Fibroblast of lung (primary cell): ENCODE data around the gene FKBP1A. TPM values are rescaled to one million over a fixed set of nuclear protein-coding genes. Genes with fewer than 3 reads are reported as not detected.

Experiments used
- DNase-seq, 2 donors: peaks; one replicate each; pipeline versions ENCODE4 v3.0.0 to v3.0.0-alpha.2; 2010; ENCODE audit warnings: low read depth in 2 of 2
- H2AFZ ChIP-seq: 2 replicates; pipeline ENCODE4 v1.5.1; 2012; ENCODE audit warnings: low read length, control low read depth, inconsistent platforms
- H3K27ac ChIP-seq: 2 replicates; pipeline ENCODE4 v1.5.1; 2011; ENCODE audit warnings: low read length, control low read depth; ENCODE audit not compliant: insufficient read depth
- H3K27me3 ChIP-seq: 2 replicates; pipeline ENCODE4 v1.5.1; 2011; ENCODE audit warnings: mild to moderate bottlenecking, low read length; ENCODE audit not compliant: control insufficient read depth, insufficient read depth
- H3K36me3 ChIP-seq: 2 replicates; pipeline ENCODE4 v1.5.1; 2011; ENCODE audit warnings: low read length; ENCODE audit not compliant: control insufficient read depth, insufficient read depth
- H3K4me1 ChIP-seq: 2 replicates; pipeline ENCODE4 v1.5.1; 2011; ENCODE audit warnings: low read length; ENCODE audit not compliant: control insufficient read depth, insufficient read depth; ENCODE audit errors: extremely low read depth
- H3K4me2 ChIP-seq: 2 replicates; pipeline ENCODE4 v1.5.1; 2011; ENCODE audit warnings: low read length, control low read depth; ENCODE audit not compliant: insufficient read depth; ENCODE audit errors: extremely low read depth
- H3K4me3 ChIP-seq, 4 experiments: fragments of 200-600 bp in 1 of 4; sonication (generic) in 1 of 4; replicated peaks in 1 of 4; 2 replicates each; pipeline ENCODE4 v1.5.1; 2011 to 2016; ENCODE audit warnings: low read length in 4 of 4, low read depth in 3 of 4, mild to moderate bottlenecking in 3 of 4, control low read depth in 2 of 4, inconsistent platforms in 1 of 4, mixed read lengths in 1 of 4; ENCODE audit not compliant: insufficient read depth in 1 of 4; ENCODE audit errors: control extremely low read depth in 1 of 4
- H3K79me2 ChIP-seq: 2 replicates; pipeline ENCODE4 v1.5.1; 2012; ENCODE audit warnings: mild to moderate bottlenecking, low read length, inconsistent platforms; ENCODE audit not compliant: control insufficient read depth, insufficient read depth
- H3K9ac ChIP-seq: 2 replicates; pipeline ENCODE4 v1.5.1; 2011; ENCODE audit warnings: mild to moderate bottlenecking, low read length, control low read depth; ENCODE audit not compliant: insufficient read depth
- H3K9me3 ChIP-seq: 2 replicates; pipeline ENCODE4 v1.5.1; 2012; ENCODE audit warnings: low read depth, low read length; ENCODE audit not compliant: control insufficient read depth, insufficient read depth
- H4K20me1 ChIP-seq: 2 replicates; pipeline ENCODE4 v1.5.1; 2011; ENCODE audit warnings: low read length; ENCODE audit not compliant: control insufficient read depth, insufficient read depth; ENCODE audit errors: extremely low read depth
- EZH2 ChIP-seq: IDR thresholded peaks from 2 replicates; pipeline ENCODE4 v1.5.1; 2012; ENCODE audit warnings: low read length, control low read depth, mild to moderate bottlenecking; ENCODE audit errors: missing control alignments
- polyA plus RNA-seq, 2 donors: library from polyadenylated mRNA; depleted of rRNA in 1 of 2; stranded (reverse) in 1 of 2; unstranded in 1 of 2; fragments of >200 nt; gene quantifications; 2 replicates each; pipeline ENCODE4 v1.2.1, GENCODE V29; 2011 to 2012; ENCODE audit warnings: missing spikeins in 1 of 2
- total RNA-seq: library from RNA; depleted of rRNA; stranded (reverse); fragments of >200 nt; gene quantifications from 2 replicates; pipeline ENCODE4 v1.2.1, GENCODE V29; 2014
- TF ChIP-seq, protein P1 (sequence below), 2 donors: IDR thresholded peaks in 1 of 2; conservative IDR thresholded peaks in 1 of 2; 1 replicate in 1 of 2; 2 replicates in 1 of 2; pipeline ENCODE4 v1.5.1; 2011 to 2012; ENCODE audit warnings: low read length in 2 of 2, control low read depth in 1 of 2, inconsistent platforms in 1 of 2, low read depth in 1 of 2, mild to moderate bottlenecking in 1 of 2

The FKBP1A gene
- total and polyA plus RNA-seq, 2 donors (not counting 1 experiment from before 2014, with no cell fraction given) = 120 to 440 TPM

- H4K20me1 ChIP-seq = no peaks in the 10 kb centered on the region
- peaks cover 55% of the 10 kb centered on the region for H3K79me2 ChIP-seq
- H3K27ac ChIP-seq = no peak overlapping the region
- no peaks in the 10 kb centered on the region for H3K9me3 ChIP-seq
- peaks cover 13% of the 10 kb centered on the region for H3K4me1 ChIP-seq
- TF ChIP-seq, protein P1, sequence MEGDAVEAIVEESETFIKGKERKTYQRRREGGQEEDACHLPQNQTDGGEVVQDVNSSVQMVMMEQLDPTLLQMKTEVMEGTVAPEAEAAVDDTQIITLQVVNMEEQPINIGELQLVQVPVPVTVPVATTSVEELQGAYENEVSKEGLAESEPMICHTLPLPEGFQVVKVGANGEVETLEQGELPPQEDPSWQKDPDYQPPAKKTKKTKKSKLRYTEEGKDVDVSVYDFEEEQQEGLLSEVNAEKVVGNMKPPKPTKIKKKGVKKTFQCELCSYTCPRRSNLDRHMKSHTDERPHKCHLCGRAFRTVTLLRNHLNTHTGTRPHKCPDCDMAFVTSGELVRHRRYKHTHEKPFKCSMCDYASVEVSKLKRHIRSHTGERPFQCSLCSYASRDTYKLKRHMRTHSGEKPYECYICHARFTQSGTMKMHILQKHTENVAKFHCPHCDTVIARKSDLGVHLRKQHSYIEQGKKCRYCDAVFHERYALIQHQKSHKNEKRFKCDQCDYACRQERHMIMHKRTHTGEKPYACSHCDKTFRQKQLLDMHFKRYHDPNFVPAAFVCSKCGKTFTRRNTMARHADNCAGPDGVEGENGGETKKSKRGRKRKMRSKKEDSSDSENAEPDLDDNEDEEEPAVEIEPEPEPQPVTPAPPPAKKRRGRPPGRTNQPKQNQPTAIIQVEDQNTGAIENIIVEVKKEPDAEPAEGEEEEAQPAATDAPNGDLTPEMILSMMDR (conservative IDR thresholded peaks at IDR 0.05 in 1 of 2, IDR thresholded peaks at IDR 0.05 in 1 of 2; ENCODE audit: low read depth in 1 of 2, low read length in 2 of 2) = no peak
- TF ChIP-seq EZH2 = no peak
- H2AFZ ChIP-seq = no peak overlapping the region
- H3K4me3 ChIP-seq = no peak overlapping the region
- H3K9ac ChIP-seq = no peak overlapping the region
- peaks cover 4% of the 10 kb centered on the region for H3K36me3 ChIP-seq
- H3K4me2 ChIP-seq = no peak overlapping the region
- no peak for DNase-seq
- H3K27me3 ChIP-seq = no peaks in the 10 kb centered on the region
Observed at GRCh38 chr20:1374246-1374645, 18.6 kb downstream of the FKBP1A start.

DNA sequence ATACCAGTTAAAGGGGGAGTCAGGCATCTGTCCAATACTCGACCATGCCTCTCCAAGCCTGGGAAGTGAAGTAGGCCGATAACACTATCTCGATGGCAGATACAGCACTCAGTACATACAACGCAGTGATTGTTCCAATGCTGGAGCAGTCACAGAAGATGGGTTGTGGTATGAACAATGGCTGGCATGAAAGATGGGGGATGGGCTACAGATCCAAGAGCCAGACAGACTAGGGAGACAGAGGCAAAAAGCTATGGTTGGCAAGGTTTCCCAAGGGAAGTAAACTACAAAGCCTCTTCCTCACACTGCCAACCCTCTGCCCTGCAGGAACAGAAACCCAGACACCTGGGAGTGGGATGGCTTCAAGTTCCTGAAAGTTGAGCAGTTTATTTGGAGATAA is 19.2 kb downstream of the FKBP1A start:
- Histone ChIP-seq H2AFZ (no peak overlapping the region), H3K36me3 (peaks cover 4% of the 10 kb centered on the region)

DNA sequence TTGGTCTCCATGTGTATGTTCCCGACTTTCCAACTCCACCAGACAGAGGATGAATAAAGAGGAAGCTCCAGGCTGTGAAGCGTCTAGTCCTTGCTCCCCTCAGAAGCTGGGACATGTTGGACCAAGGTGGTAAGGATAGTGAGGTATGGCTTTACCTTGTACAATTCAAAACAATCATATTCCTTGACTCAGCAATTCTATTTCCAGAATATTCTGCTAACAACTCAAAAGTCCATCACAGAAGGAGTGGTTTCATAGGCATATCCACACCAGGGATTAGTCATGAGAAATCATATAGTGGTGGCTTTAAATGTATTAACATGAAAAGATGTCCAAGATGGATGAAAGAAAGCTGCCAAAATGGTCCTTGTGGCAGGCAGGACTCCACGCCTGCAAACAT is 19.8 kb downstream of the FKBP1A start:
- no peak for DNase-seq
- H3K4me2 ChIP-seq = no peak overlapping the region
- peaks cover 4% of the 10 kb centered on the region for H3K36me3 ChIP-seq
- H4K20me1 ChIP-seq = no peaks in the 10 kb centered on the region
- TF ChIP-seq, protein P1 (conservative IDR thresholded peaks at IDR 0.05 in 1 of 2, IDR thresholded peaks at IDR 0.05 in 1 of 2; ENCODE audit: low read depth in 1 of 2, low read length in 2 of 2) = no peak
- no peak for TF ChIP-seq EZH2
- no peak overlapping the region for H2AFZ ChIP-seq
- H3K9me3 ChIP-seq = no peaks in the 10 kb centered on the region
- H3K27me3 ChIP-seq = no peaks in the 10 kb centered on the region
- H3K79me2 ChIP-seq = peaks cover 43% of the 10 kb centered on the region
- no peak overlapping the region for H3K27ac ChIP-seq
- H3K4me1 ChIP-seq = peaks cover 20% of the 10 kb centered on the region
- no peak overlapping the region for H3K9ac ChIP-seq
- no peak overlapping the region for H3K4me3 ChIP-seq

More for the DNA sequence above, 19.2 kb downstream of the FKBP1A start:
- Histone ChIP-seq H4K20me1 (no peaks in the 10 kb centered on the region), H3K4me1 (peaks cover 17% of the 10 kb centered on the region), H3K27me3 (no peaks in the 10 kb centered on the region), H3K9me3 (no peaks in the 10 kb centered on the region), H3K27ac (no peak overlapping the region), H3K9ac (no peak overlapping the region), H3K79me2 (peaks cover 49% of the 10 kb centered on the region), H3K4me3 (no peak overlapping the region), H3K4me2 (no peak overlapping the region)
- no peak for DNase-seq
- TF ChIP-seq, protein P1 (conservative IDR thresholded peaks at IDR 0.05 in 1 of 2, IDR thresholded peaks at IDR 0.05 in 1 of 2; ENCODE audit: low read depth in 1 of 2, low read length in 2 of 2) = no peak
- TF ChIP-seq EZH2 = no peak
